Measurements from ENCODE around the gene TMCC2. TPM values are rescaled to one million over a fixed set of nuclear protein-coding genes. Genes with fewer than 3 reads are reported as not detected.

The TMCC2 gene
- total RNA-seq, 1 experiment from 2014 or later = 2.7 TPM

- no peaks in the 10 kb centered on the region for H3K9me3 ChIP-seq (ENCODE audit: control insufficient read depth in 1 of 2, insufficient read depth in 1 of 2, low read depth in 1 of 2, low read length in 2 of 2)
- TF ChIP-seq SIN3A (IDR thresholded peaks at IDR 0.05; ENCODE audit: low read depth) = no peak
- TF ChIP-seq MAX (IDR thresholded peaks at IDR 0.05) = no peak
- no peak for TF ChIP-seq SP1 (IDR thresholded peaks at IDR 0.05; ENCODE audit: low read depth)
- no peak for TF ChIP-seq CEBPB (IDR thresholded peaks at IDR 0.05; ENCODE audit: low read depth)
- TF ChIP-seq FOSL1 (IDR thresholded peaks at IDR 0.05; ENCODE audit: low read depth) = no peak
- TF ChIP-seq SRF (IDR thresholded peaks at IDR 0.05; ENCODE audit: low read depth) = no peak
- TF ChIP-seq CBX3 (IDR thresholded peaks at IDR 0.05; ENCODE audit: low read depth) = no peak
- no peak for TF ChIP-seq REST (IDR thresholded peaks at IDR 0.05; ENCODE audit: low read depth)
- no peak for TF ChIP-seq POLR2A (IDR thresholded peaks at IDR 0.05; ENCODE audit: borderline replicate concordance, extremely low read depth, insufficient read depth, insufficient read length)
- TF ChIP-seq JUND (IDR thresholded peaks at IDR 0.05) = no peak
- no peak for TF ChIP-seq ZBTB33 (IDR thresholded peaks at IDR 0.05; ENCODE audit: extremely low read depth, insufficient replicate concordance, low read length)
- TF ChIP-seq ZFX (IDR thresholded peaks at IDR 0.05) = no peak
- no peak for TF ChIP-seq ELF1 (IDR thresholded peaks at IDR 0.05; ENCODE audit: borderline replicate concordance, low read depth)
- no peak for TF ChIP-seq CTCF (IDR thresholded peaks at IDR 0.05 in 2 of 3, conservative IDR thresholded peaks at IDR 0.05 in 1 of 3; ENCODE audit: borderline replicate concordance in 1 of 3, insufficient read depth in 1 of 3, low read depth in 2 of 3, low read length in 2 of 3)
- TF ChIP-seq POLR2AphosphoS5 (IDR thresholded peaks at IDR 0.05; ENCODE audit: low read depth, low read length) = no peak
- no peak for TF ChIP-seq EZH2 (IDR thresholded peaks at IDR 0.05)
- no peak for TF ChIP-seq TCF7L2 (IDR thresholded peaks at IDR 0.05; ENCODE audit: borderline replicate concordance, extremely low read depth, insufficient read depth, insufficient read length)
- no peak for TF ChIP-seq ZNF274 (IDR thresholded peaks at IDR 0.05; ENCODE audit: low read depth, low read length)
- TF ChIP-seq YY1 (IDR thresholded peaks at IDR 0.05; ENCODE audit: extremely low read depth, insufficient replicate concordance, low read depth, low read length) = no peak
- H4K20me1 ChIP-seq (ENCODE audit: insufficient read depth) = no peaks in the 10 kb centered on the region
- peaks cover 2 to 16% of the 10 kb centered on the region in 2 experiments; a peak in 2 of 4 replicates for H3K4me1 ChIP-seq (ENCODE audit: control insufficient read depth in 1 of 2, insufficient read depth in 2 of 2, low read length in 2 of 2)
- no peak overlapping the region for H3K4me3 ChIP-seq (replicated peaks in 1 of 2; ENCODE audit: low read depth in 1 of 2, low read length in 2 of 2)
- ChIA-PET RAD21 (ENCODE audit: low non-redundant PET in 1 of 2, low total read pairs in 2 of 2, uncharacterized antibody in 2 of 2, unreplicated experiment in 2 of 2) (interaction anchor here in 1 of 2 experiments (0.6 kb wide), 1 partner anchor 259 kb away, joined by 4 read pairs; no protein-coding TSS in a partner anchor), POLR2A (no interaction called here), CTCF (interaction anchor here (1.1 kb wide), 1 partner anchor 15 kb away, joined by 4 read pairs; no protein-coding TSS in a partner anchor)
- H3K9ac ChIP-seq (ENCODE audit: low read length) = no peak overlapping the region
- DNase-seq (ENCODE audit: low read depth, low spot score) (no peak), ATAC-seq (no peak)
- no peaks in the 10 kb centered on the region for H3K27me3 ChIP-seq (ENCODE audit: insufficient read depth, low read length)
- H2AFZ ChIP-seq (ENCODE audit: low read depth, low read length, poor library complexity, severe bottlenecking) = no peak overlapping the region
- no peaks in the 10 kb centered on the region for H3K36me3 ChIP-seq (ENCODE audit: control insufficient read depth in 1 of 2, insufficient read depth in 2 of 2, low read length in 2 of 2)
- no TSS peak for BruUV-seq (replicated peaks)
- no peak overlapping the region for H3K27ac ChIP-seq (ENCODE audit: low read depth, low read length)
- H3K4me2 ChIP-seq (ENCODE audit: low read length) = no peak overlapping the region
- intact Hi-C loops (cut with micrococcal nuclease) = loop anchor here (5.0 kb wide), 1 partner anchor 43 kb away; no protein-coding TSS in a partner anchor
- H3K9me2 ChIP-seq (ENCODE audit: insufficient read depth) = no peaks in the 10 kb centered on the region
- H3K79me2 ChIP-seq (ENCODE audit: insufficient read depth, low read length) = peaks cover 13% of the 10 kb centered on the region
Measured at GRCh38 chr1:205214756-205215155, 13.0 kb upstream of the TMCC2 start.
